Parathyroid adenoma (tissue), 2 donors: ENCODE measurements around the gene SMOC2.

Source experiments
- H2AFZ ChIP-seq: fragments of 300-600 bp; sonication (generic); one replicate; pipeline ENCODE4 v1.7.0; 2017; ENCODE audit warnings: antibody characterized with exemption, mild to moderate bottlenecking
- H3K27ac ChIP-seq: fragments of 300-600 bp; sonication (generic); one replicate; pipeline ENCODE4 v1.7.0; 2017
- H3K27me3 ChIP-seq: fragments of 300-600 bp; sonication (generic); one replicate; pipeline ENCODE4 v1.7.0; 2017; ENCODE audit warnings: low read length; ENCODE audit not compliant: control insufficient read depth, insufficient read depth
- H3K36me3 ChIP-seq: fragments of 300-600 bp; sonication (generic); one replicate; pipeline ENCODE4 v1.7.0; 2017; ENCODE audit warnings: low read length; ENCODE audit not compliant: control insufficient read depth, insufficient read depth
- H3K4me1 ChIP-seq: fragments of 300-600 bp; sonication (generic); one replicate; pipeline ENCODE4 v1.7.0; 2017; ENCODE audit warnings: control low read depth
- H3K4me2 ChIP-seq: fragments of 300-600 bp; sonication (generic); one replicate; pipeline ENCODE4 v1.7.0; 2017; ENCODE audit warnings: low read length
- H3K4me3 ChIP-seq: fragments of 300-600 bp; sonication (generic); one replicate; pipeline ENCODE4 v1.7.0; 2017; ENCODE audit warnings: low read depth, low read length
- H3K79me2 ChIP-seq: fragments of 300-600 bp; sonication (generic); one replicate; pipeline ENCODE4 v1.7.0; 2017; ENCODE audit warnings: control low read depth
- H3K9ac ChIP-seq: fragments of 300-600 bp; sonication (generic); one replicate; pipeline ENCODE4 v1.7.0; 2017; ENCODE audit warnings: mild to moderate bottlenecking
- H3K9me3 ChIP-seq: fragments of 300-600 bp; sonication (generic); one replicate; pipeline ENCODE4 v1.7.0; 2017; ENCODE audit warnings: low read length; ENCODE audit not compliant: control insufficient read depth
- CTCF ChIP-seq: fragments of 300-600 bp; sonication (generic); IDR thresholded peaks from one replicate; pipeline ENCODE4 v1.7.0; 2017; ENCODE audit warnings: antibody characterized with exemption, mild to moderate bottlenecking
- donor health status: primary hyperparathyroidism.

SMOC2 gene

GRCh38 chr6:168469521-168469920 is 28.5 kb downstream of the SMOC2 start:
- Histone ChIP-seq H3K27me3 (no peaks in the 10 kb centered on the region), H3K9ac (no peak overlapping the region), H3K4me1 (no peaks in the 10 kb centered on the region), H3K9me3 (no peaks in the 10 kb centered on the region), H3K4me2 (no peak overlapping the region), H3K27ac (no peak overlapping the region), H3K4me3 (no peak overlapping the region), H3K36me3 (no peaks in the 10 kb centered on the region), H2AFZ (no peak overlapping the region), H3K79me2 (no peaks in the 10 kb centered on the region)
- TF ChIP-seq CTCF: no peak

- Histone ChIP-seq H3K79me2 (no peaks in the 10 kb centered on the region), H3K9ac (no peak overlapping the region), H3K4me2 (no peak overlapping the region), H2AFZ (no peak overlapping the region), H3K4me3 (no peak overlapping the region), H3K27ac (no peak overlapping the region), H3K27me3 (no peaks in the 10 kb centered on the region), H3K36me3 (no peaks in the 10 kb centered on the region), H3K9me3 (no peaks in the 10 kb centered on the region), H3K4me1 (no peaks in the 10 kb centered on the region)
- TF ChIP-seq CTCF: no peak
These were observed 28.9 kb downstream of the SMOC2 start for GRCh38 chr6:168469926-168470325.

- H3K36me3 ChIP-seq: no peaks in the 10 kb centered on the region
These were observed 31.4 kb downstream of the SMOC2 start for GRCh38 chr6:168472363-168472762.

GRCh38 chr6:168473197-168473596 is 32.2 kb downstream of the SMOC2 start:
- no peak overlapping the region for H3K9ac ChIP-seq
- H3K27me3 ChIP-seq: no peaks in the 10 kb centered on the region
- H3K4me1 ChIP-seq: no peaks in the 10 kb centered on the region
- no peak overlapping the region for H3K27ac ChIP-seq
- no peak overlapping the region for H3K4me3 ChIP-seq
- TF ChIP-seq CTCF: no peak
- no peaks in the 10 kb centered on the region for H3K9me3 ChIP-seq
- no peak overlapping the region for H2AFZ ChIP-seq
- no peak overlapping the region for H3K4me2 ChIP-seq
- no peaks in the 10 kb centered on the region for H3K36me3 ChIP-seq
- no peaks in the 10 kb centered on the region for H3K79me2 ChIP-seq

More at GRCh38 chr6:168472363-168472762, 31.4 kb downstream of the SMOC2 start:
- Histone ChIP-seq H3K4me1 (no peaks in the 10 kb centered on the region), H3K27ac (no peak overlapping the region), H3K27me3 (no peaks in the 10 kb centered on the region), H3K9me3 (no peaks in the 10 kb centered on the region), H3K4me2 (no peak overlapping the region), H3K79me2 (no peaks in the 10 kb centered on the region), H3K4me3 (no peak overlapping the region), H3K9ac (no peak overlapping the region), H2AFZ (no peak overlapping the region)
- no peak for TF ChIP-seq CTCF

- H3K79me2 ChIP-seq: no peaks in the 10 kb centered on the region
- H3K27ac ChIP-seq: no peak overlapping the region
- no peak overlapping the region for H3K4me2 ChIP-seq
- H3K4me3 ChIP-seq: no peak overlapping the region
- no peaks in the 10 kb centered on the region for H3K36me3 ChIP-seq
- no peaks in the 10 kb centered on the region for H3K9me3 ChIP-seq
- no peak for TF ChIP-seq CTCF
- H2AFZ ChIP-seq: no peak overlapping the region
- H3K9ac ChIP-seq: no peak overlapping the region
- H3K27me3 ChIP-seq: no peaks in the 10 kb centered on the region
- no peaks in the 10 kb centered on the region for H3K4me1 ChIP-seq
These were observed 34.4 kb downstream of the SMOC2 start for GRCh38 chr6:168475188-168476013.
